K562 (cell line): ENCODE data around the gene CDCP1. TPM values are rescaled to one million over a fixed set of nuclear protein-coding genes. Genes with fewer than 3 reads are reported as not detected.

Source experiments
- CEBPB ChIP-seq: fragments of 450-650 bp; IDR thresholded peaks from 2 replicates; pipeline ENCODE4 v1.6.1; 2016; ENCODE audit warnings: missing genetic modification characterization, missing compliant biosample characterization
- DIDO1 ChIP-seq: fragments of 450-650 bp; IDR thresholded peaks from 2 replicates; pipeline ENCODE4 v1.6.1; 2016; ENCODE audit warnings: low read depth, missing biosample characterization, missing genetic modification characterization
- EHMT2 ChIP-seq: fragments of 450-650 bp; IDR thresholded peaks from 2 replicates; pipeline ENCODE4 v1.6.1; 2018; ENCODE audit warnings: antibody characterized with exemption
- KLF6 ChIP-seq: fragments of 250-450 bp; sonication (Bioruptor Pico); IDR thresholded peaks from 2 replicates; pipeline ENCODE4 v1.4.0; 2020; ENCODE audit warnings: mild to moderate bottlenecking, moderate library complexity, borderline replicate concordance
- MYNN ChIP-seq, 2 experiments: sonication (generic); formaldehyde crosslinking in 1 of 2; IDR thresholded peaks; 2 replicates each; pipeline versions ENCODE4 v1.5.0 to v1.6.1; 2016 to 2020; ENCODE audit warnings: antibody characterized with exemption in 1 of 2, missing genetic modification reagents in 1 of 2
- POU5F1 ChIP-seq: fragments of 150-350 bp; IDR thresholded peaks from 2 replicates; pipeline ENCODE4 v1.6.1; 2014; ENCODE audit warnings: borderline replicate concordance, low read length, low read depth, mild to moderate bottlenecking; ENCODE audit not compliant: partially characterized antibody
- SREBF2 ChIP-seq: sonication (generic); formaldehyde crosslinking; IDR thresholded peaks from 2 replicates; pipeline ENCODE4 v1.4.0; 2020; ENCODE audit warnings: mild to moderate bottlenecking, missing genetic modification reagents
- ZC3H8 ChIP-seq: fragments of 450-650 bp; IDR thresholded peaks from 2 replicates; pipeline ENCODE4 v1.6.1; 2017
- ZNF507 ChIP-seq: conservative IDR thresholded peaks from 2 replicates; pipeline ENCODE4 v1.6.1; 2017; ENCODE audit warnings: missing genetic modification characterization, missing compliant biosample characterization
- ZNF586 ChIP-seq: fragments of 450-650 bp; formaldehyde crosslinking; conservative IDR thresholded peaks from 2 replicates; pipeline ENCODE4 v1.4.0; 2020; ENCODE audit warnings: mild to moderate bottlenecking, moderate library complexity
- ZNF766 ChIP-seq: fragments of 200-800 bp; sonication (Bioruptor generic); conservative IDR thresholded peaks from 2 replicates; pipeline ENCODE4 v1.6.1; 2016; ENCODE audit warnings: missing genetic modification characterization, missing compliant biosample characterization
- ZSCAN29 ChIP-seq: fragments of 450-650 bp; IDR thresholded peaks from 2 replicates; pipeline ENCODE4 v1.6.1; 2017
- polyA plus RNA-seq, 8 experiments: library from polyadenylated mRNA; depleted of rRNA in 4 of 8; stranded (reverse) in 5 of 8; unstranded in 3 of 8; fragments of >200 nt; fragmentation: Nextera tagmentation in 2 of 8; fragmentation: Illumina TruSeq in 1 of 8; extraction: Ambion mirVana in 2 of 8; extraction: Trizol in 1 of 8; gene quantifications; 2 replicates each; pipeline versions ENCODE4 v1.2.1 to v1.2.3, GENCODE V29; 2011 to 2014; ENCODE audit warnings: inconsistent platforms in 1 of 8, missing spikeins in 1 of 8
- total RNA-seq, 7 experiments: library from RNA; depleted of rRNA in 6 of 7; stranded (reverse); fragments of >200 nt in 6 of 7; fragmentation: Illumina TruSeq in 2 of 7; extraction: Trizol in 2 of 7; gene quantifications; 2 replicates each; pipeline versions ENCODE4 v1.2.1 to v1.2.3, GENCODE V29; 2011 to 2021; ENCODE audit warnings: low replicate concordance in 1 of 7
- TF ChIP-seq, protein P1 (sequence below): fragments of 450-650 bp; IDR thresholded peaks from 2 replicates; pipeline ENCODE4 v1.6.1; 2016; ENCODE audit warnings: missing biosample characterization, missing genetic modification characterization
- TF ChIP-seq, protein P2 (sequence below): sonication (generic); formaldehyde crosslinking; IDR thresholded peaks from 2 replicates; pipeline ENCODE4 v1.8.0; 2023; ENCODE audit warnings: mild to moderate bottlenecking, missing genetic modification reagents
- TF ChIP-seq, protein P3 (sequence below): fragments of 450-650 bp; formaldehyde crosslinking; IDR thresholded peaks from 2 replicates; pipeline ENCODE4 v1.4.0; 2022; ENCODE audit warnings: missing genetic modification characterization

CDCP1 gene
- total and polyA plus RNA-seq, 9 of the 15 experiments (the other 6 are each of a cell fraction or from before 2014, with no cell fraction given), result 3.9 to 16.4 (median 5.2) TPM

DNA sequence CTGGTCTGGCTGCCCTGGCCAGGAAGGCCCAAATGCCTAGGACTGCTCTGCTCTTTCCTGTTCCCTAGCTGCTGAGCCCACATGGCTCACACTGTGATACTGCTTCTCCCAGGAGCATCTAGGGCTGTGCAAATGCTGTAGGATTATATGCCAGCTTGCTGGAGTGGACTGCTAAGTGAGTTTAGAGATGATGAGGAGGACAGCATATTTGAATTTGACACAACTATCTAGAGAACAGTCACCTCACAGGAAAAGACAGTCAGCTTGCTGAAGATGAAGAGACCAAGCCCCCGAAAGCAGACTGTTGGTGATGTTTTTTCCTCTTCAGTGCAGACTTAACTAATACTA, 80.8 kb downstream of the CDCP1 start (continued):
- TF ChIP-seq, protein P1, sequence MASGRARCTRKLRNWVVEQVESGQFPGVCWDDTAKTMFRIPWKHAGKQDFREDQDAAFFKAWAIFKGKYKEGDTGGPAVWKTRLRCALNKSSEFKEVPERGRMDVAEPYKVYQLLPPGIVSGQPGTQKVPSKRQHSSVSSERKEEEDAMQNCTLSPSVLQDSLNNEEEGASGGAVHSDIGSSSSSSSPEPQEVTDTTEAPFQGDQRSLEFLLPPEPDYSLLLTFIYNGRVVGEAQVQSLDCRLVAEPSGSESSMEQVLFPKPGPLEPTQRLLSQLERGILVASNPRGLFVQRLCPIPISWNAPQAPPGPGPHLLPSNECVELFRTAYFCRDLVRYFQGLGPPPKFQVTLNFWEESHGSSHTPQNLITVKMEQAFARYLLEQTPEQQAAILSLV (tag), result no peak
- TF ChIP-seq, protein P2, sequence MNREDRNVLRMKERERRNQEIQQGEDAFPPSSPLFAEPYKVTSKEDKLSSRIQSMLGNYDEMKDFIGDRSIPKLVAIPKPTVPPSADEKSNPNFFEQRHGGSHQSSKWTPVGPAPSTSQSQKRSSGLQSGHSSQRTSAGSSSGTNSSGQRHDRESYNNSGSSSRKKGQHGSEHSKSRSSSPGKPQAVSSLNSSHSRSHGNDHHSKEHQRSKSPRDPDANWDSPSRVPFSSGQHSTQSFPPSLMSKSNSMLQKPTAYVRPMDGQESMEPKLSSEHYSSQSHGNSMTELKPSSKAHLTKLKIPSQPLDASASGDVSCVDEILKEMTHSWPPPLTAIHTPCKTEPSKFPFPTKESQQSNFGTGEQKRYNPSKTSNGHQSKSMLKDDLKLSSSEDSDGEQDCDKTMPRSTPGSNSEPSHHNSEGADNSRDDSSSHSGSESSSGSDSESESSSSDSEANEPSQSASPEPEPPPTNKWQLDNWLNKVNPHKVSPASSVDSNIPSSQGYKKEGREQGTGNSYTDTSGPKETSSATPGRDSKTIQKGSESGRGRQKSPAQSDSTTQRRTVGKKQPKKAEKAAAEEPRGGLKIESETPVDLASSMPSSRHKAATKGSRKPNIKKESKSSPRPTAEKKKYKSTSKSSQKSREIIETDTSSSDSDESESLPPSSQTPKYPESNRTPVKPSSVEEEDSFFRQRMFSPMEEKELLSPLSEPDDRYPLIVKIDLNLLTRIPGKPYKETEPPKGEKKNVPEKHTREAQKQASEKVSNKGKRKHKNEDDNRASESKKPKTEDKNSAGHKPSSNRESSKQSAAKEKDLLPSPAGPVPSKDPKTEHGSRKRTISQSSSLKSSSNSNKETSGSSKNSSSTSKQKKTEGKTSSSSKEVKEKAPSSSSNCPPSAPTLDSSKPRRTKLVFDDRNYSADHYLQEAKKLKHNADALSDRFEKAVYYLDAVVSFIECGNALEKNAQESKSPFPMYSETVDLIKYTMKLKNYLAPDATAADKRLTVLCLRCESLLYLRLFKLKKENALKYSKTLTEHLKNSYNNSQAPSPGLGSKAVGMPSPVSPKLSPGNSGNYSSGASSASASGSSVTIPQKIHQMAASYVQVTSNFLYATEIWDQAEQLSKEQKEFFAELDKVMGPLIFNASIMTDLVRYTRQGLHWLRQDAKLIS, result no peak
- TF ChIP-seq CEBPB (tag) (no peak), DIDO1 (tag) (no peak), SREBF2 (CRISPR knock-in tag) (peak; percentile 66; the same call in 1 of the 2 replicates), ZSCAN29 (no peak), MYNN (IDR thresholded peaks at IDR 0.05) (no peak), MYNN (CRISPR knock-in tag; IDR thresholded peaks at IDR 0.05) (no peak), KLF6 (CRISPR knock-in tag) (no peak), ZNF586 (CRISPR knock-in tag) (no peak), POU5F1 (no peak), ZNF507 (tag) (peak; percentile 62), ZC3H8 (no peak), ZNF766 (CRISPR knock-in tag) (peak; percentile 95), EHMT2 (no peak)
- TF ChIP-seq, protein P3, sequence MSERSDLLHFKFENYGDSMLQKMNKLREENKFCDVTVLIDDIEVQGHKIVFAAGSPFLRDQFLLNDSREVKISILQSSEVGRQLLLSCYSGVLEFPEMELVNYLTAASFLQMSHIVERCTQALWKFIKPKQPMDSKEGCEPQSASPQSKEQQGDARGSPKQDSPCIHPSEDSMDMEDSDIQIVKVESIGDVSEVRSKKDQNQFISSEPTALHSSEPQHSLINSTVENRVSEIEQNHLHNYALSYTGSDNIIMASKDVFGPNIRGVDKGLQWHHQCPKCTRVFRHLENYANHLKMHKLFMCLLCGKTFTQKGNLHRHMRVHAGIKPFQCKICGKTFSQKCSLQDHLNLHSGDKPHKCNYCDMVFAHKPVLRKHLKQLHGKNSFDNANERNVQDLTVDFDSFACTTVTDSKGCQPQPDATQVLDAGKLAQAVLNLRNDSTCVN, result no peak
